Bronchial epithelial cell (primary cell): ENCODE results near the gene AMIGO1. TPM values are rescaled to one million over a fixed set of nuclear protein-coding genes. Genes with fewer than 3 reads are reported as not detected.

Source experiments
- DNase-seq: peaks from one replicate; pipeline ENCODE4 v3.0.0-alpha.2; 2010; ENCODE audit warnings: low read depth
- FAIRE-seq: peaks from 2 replicates; lab custom pipeline; 2011; peaks lifted over from hg19 to GRCh38; lab: Jason Lieb, UNC
- H3K27me3 ChIP-seq: 2 replicates; pipeline ENCODE4 v1.5.1; 2011; ENCODE audit warnings: low read length; ENCODE audit not compliant: control insufficient read depth, insufficient read depth
- H3K36me3 ChIP-seq: 2 replicates; pipeline ENCODE4 v1.5.1; 2011; ENCODE audit warnings: low read length; ENCODE audit not compliant: control insufficient read depth, insufficient read depth
- H3K4me3 ChIP-seq: 2 replicates; pipeline ENCODE4 v1.5.1; 2011; ENCODE audit warnings: mild to moderate bottlenecking, low read depth, low read length, control low read depth
- CTCF ChIP-seq: IDR thresholded peaks from 2 replicates; pipeline ENCODE4 v1.5.1; 2011; ENCODE audit warnings: mild to moderate bottlenecking, moderate library complexity, low read length, control low read depth, inconsistent platforms; ENCODE audit not compliant: insufficient read depth, severe bottlenecking
- total RNA-seq: library from RNA; depleted of rRNA; stranded (reverse); fragments of >200 nt; gene quantifications from 2 replicates; pipeline ENCODE4 v1.2.1, GENCODE V29; 2014

The AMIGO1 gene
- total RNA-seq, 1 donor from 2014 or later = 0.26 TPM

DNA sequence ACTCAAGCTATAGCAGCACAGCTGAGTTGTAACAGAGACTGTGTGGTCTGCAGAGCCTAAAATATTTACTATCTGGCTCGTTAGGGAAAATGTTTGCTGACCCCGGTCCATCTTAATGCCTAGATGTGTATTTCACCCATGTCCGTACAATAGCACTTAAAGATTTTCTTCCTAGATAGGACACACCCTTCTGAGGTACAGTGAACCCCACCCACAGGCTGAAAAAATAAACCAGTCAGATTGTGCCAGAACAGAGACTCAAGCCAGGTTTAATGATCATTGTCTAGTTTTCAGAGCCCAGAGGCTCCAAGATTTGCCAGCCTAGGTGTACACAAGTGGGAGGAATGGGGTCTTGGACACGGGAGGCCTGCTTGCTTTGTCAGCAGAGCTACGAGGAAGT lies 5.6 kb downstream of the AMIGO1 start:
- no peak for FAIRE-seq

GRCh38 chr1:109502364-109502851 lies 7.1 kb downstream of the AMIGO1 start:
- no peak for TF ChIP-seq CTCF
- Histone ChIP-seq H3K36me3 (peaks cover 3% of the 10 kb centered on the region), H3K27me3 (no peaks in the 10 kb centered on the region), H3K4me3 (no peak overlapping the region)
- no peak for FAIRE-seq
- no peak for DNase-seq

More for the DNA sequence above, 5.6 kb downstream of the AMIGO1 start:
- H3K36me3 ChIP-seq = peaks cover 1% of the 10 kb centered on the region
- H3K4me3 ChIP-seq = no peak overlapping the region
- peaks cover 3% of the 10 kb centered on the region for H3K27me3 ChIP-seq
- no peak for DNase-seq
- TF ChIP-seq CTCF = no peak

DNA sequence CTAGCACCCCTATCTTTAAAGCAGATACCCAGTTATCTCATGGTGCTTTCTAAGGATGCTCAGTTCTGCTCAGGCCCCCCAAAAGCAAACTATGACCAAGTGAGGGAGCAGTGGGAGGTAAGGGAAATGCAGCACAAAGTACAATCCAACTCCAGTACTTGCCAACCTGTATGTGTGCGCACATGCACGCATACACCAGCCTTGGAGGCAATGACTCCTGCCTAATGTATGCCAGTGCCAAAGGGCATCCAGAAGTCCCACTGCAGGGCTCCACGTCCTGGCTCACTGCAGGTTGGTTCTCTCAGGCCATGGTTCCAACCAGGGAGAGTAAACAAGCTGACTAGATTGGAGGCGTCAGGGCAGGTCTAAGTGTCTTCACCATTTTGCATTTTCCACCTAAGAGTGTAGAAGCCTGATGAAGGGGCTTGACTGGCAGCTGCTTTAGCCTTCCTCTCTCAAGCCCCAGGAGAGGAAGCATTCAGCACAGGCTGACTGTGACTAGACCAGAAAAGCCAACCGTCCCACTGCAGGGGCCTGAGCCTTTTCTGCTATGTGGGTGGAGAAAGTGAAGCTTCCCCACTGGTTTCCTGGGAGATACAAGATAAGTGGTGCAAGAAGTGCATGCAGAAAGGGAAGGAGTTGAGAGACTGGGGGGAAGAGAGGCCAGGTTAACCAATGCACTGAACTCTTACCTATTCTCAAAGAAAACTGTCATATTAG lies 7.7 kb downstream of the AMIGO1 start:
- H3K4me3 ChIP-seq = no peak overlapping the region
- TF ChIP-seq CTCF = no peak
- no peak for FAIRE-seq
- peaks cover 7% of the 10 kb centered on the region for H3K36me3 ChIP-seq
- H3K27me3 ChIP-seq = no peaks in the 10 kb centered on the region
- DNase-seq = no peak

GRCh38 chr1:109500941-109501381 lies 8.6 kb downstream of the AMIGO1 start:
- no peak for TF ChIP-seq CTCF
- Histone ChIP-seq H3K36me3 (peaks cover 10% of the 10 kb centered on the region), H3K4me3 (no peak overlapping the region), H3K27me3 (no peaks in the 10 kb centered on the region)
- DNase-seq (no peak), FAIRE-seq (no peak)

GRCh38 chr1:109499661-109500536 lies 9.6 kb downstream of the AMIGO1 start:
- Histone ChIP-seq H3K4me3 (no peak overlapping the region), H3K27me3 (no peaks in the 10 kb centered on the region), H3K36me3 (peaks cover 15% of the 10 kb centered on the region)
- DNase-seq (peak; percentile 74), FAIRE-seq (no peak)
- TF ChIP-seq CTCF = peak; percentile 67
